Measurements from ENCODE around the gene NHSL2.

Gene NHSL2

DNA sequence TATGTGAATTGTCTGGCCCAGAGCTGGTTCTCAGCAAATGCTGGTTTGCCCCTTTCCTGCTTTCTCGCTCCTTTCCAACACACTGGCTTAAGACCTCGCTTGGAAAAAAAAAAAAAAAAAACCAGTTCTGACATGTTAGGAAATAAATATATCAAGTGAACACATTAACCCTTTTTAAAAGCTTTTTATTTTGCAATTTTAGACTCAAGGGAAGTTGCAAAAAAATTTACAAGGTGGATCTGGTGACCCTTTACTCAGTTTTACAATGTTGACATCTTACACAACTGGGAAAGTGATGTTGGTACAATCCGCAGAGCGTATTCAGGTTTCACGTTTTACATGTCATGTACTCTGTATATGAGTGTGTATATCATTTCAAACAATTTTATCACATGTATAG lies 121.0 kb downstream of the NHSL2 start:
- no peak for DNase-seq
- no peak overlapping the region for H3K9ac ChIP-seq (ENCODE audit: low read depth, low read length)
- no peak overlapping the region for H3K27ac ChIP-seq (ENCODE audit: low read length)
- H2AFZ ChIP-seq (ENCODE audit: low read depth, low read length) = no peak overlapping the region
- no peaks in the 10 kb centered on the region for H3K79me2 ChIP-seq (ENCODE audit: insufficient read depth, low read length)
- H3K27me3 ChIP-seq (ENCODE audit: insufficient read depth, low read length, poor library complexity) = no peaks in the 10 kb centered on the region
- H4K20me1 ChIP-seq (ENCODE audit: insufficient read depth, low read length) = no peaks in the 10 kb centered on the region
- no peaks in the 10 kb centered on the region for H3K36me3 ChIP-seq (ENCODE audit: insufficient read depth, low read length)
- H3K4me2 ChIP-seq (ENCODE audit: insufficient read depth, low read length) = no peak overlapping the region
- no peak for ATAC-seq (ENCODE audit: insufficient read depth, low read depth)
- H3K4me3 ChIP-seq (ENCODE audit: low read depth in 1 of 2, low read length in 2 of 2) = no peak overlapping the region
- no peak for TF ChIP-seq CTCF (IDR thresholded peaks at IDR 0.05; ENCODE audit: borderline replicate concordance, extremely low read depth, low read length, poor library complexity, severe bottlenecking)
- TF ChIP-seq EZH2 (IDR thresholded peaks at IDR 0.05; ENCODE audit: borderline replicate concordance, low read depth, low read length, severe bottlenecking) = no peak
- no peaks in the 10 kb centered on the region for H3K4me1 ChIP-seq (ENCODE audit: insufficient read depth, low read length)
- H3K9me3 ChIP-seq (ENCODE audit: insufficient read depth, low read length, severe bottlenecking) = no peaks in the 10 kb centered on the region

- H3K36me3 ChIP-seq (ENCODE audit: insufficient read depth, low read length) = no peaks in the 10 kb centered on the region
- H3K4me3 ChIP-seq (ENCODE audit: low read depth in 1 of 2, low read length in 2 of 2) = no peak overlapping the region
- H3K4me2 ChIP-seq (ENCODE audit: insufficient read depth, low read length) = no peak overlapping the region
- DNase-seq (no peak), ATAC-seq (ENCODE audit: insufficient read depth, low read depth) (no peak)
- no peak overlapping the region for H3K27ac ChIP-seq (ENCODE audit: low read length)
- no peak overlapping the region for H2AFZ ChIP-seq (ENCODE audit: low read depth, low read length)
- no peaks in the 10 kb centered on the region for H3K79me2 ChIP-seq (ENCODE audit: insufficient read depth, low read length)
- H3K9ac ChIP-seq (ENCODE audit: low read depth, low read length) = no peak overlapping the region
- TF ChIP-seq EZH2 (IDR thresholded peaks at IDR 0.05; ENCODE audit: borderline replicate concordance, low read depth, low read length, severe bottlenecking) (no peak), CTCF (IDR thresholded peaks at IDR 0.05; ENCODE audit: borderline replicate concordance, extremely low read depth, low read length, poor library complexity, severe bottlenecking) (no peak)
- H3K4me1 ChIP-seq (ENCODE audit: insufficient read depth, low read length) = no peaks in the 10 kb centered on the region
- no peaks in the 10 kb centered on the region for H3K9me3 ChIP-seq (ENCODE audit: insufficient read depth, low read length, severe bottlenecking)
- no peaks in the 10 kb centered on the region for H3K27me3 ChIP-seq (ENCODE audit: insufficient read depth, low read length, poor library complexity)
- no peaks in the 10 kb centered on the region for H4K20me1 ChIP-seq (ENCODE audit: insufficient read depth, low read length)
Observed at GRCh38 chrX:72037601-72038000, 127.0 kb downstream of the NHSL2 start.

DNA sequence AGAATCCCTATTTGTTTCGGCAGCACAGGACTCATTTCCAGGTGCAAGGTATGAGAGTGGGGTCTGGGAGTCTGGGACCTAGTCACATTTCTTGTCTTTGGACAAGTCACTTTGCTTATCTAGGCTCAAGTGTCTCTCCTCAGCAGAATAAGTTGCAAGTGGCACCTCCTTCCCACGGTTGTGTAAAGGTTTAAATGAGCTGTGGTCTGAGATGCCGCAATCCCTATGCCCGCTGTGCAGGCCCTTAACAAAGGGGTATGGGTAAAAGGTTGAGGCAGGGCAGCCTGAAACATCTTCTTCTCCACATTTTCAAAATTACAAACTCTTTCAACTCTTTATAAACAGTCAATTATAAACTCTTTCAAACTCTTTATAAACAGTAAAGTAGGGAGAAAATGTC lies 127.4 kb downstream of the NHSL2 start:
- Histone ChIP-seq H3K27ac (ENCODE audit: low read length) (no peak overlapping the region), H4K20me1 (ENCODE audit: insufficient read depth, low read length) (no peaks in the 10 kb centered on the region), H3K4me2 (ENCODE audit: insufficient read depth, low read length) (no peak overlapping the region), H3K36me3 (ENCODE audit: insufficient read depth, low read length) (no peaks in the 10 kb centered on the region), H3K9me3 (ENCODE audit: insufficient read depth, low read length, severe bottlenecking) (no peaks in the 10 kb centered on the region), H3K9ac (ENCODE audit: low read depth, low read length) (no peak overlapping the region), H3K4me1 (ENCODE audit: insufficient read depth, low read length) (no peaks in the 10 kb centered on the region), H3K4me3 (ENCODE audit: low read depth in 1 of 2, low read length in 2 of 2) (no peak overlapping the region), H3K79me2 (ENCODE audit: insufficient read depth, low read length) (no peaks in the 10 kb centered on the region), H2AFZ (ENCODE audit: low read depth, low read length) (no peak overlapping the region), H3K27me3 (ENCODE audit: insufficient read depth, low read length, poor library complexity) (no peaks in the 10 kb centered on the region)
- no peak for TF ChIP-seq CTCF (IDR thresholded peaks at IDR 0.05; ENCODE audit: borderline replicate concordance, extremely low read depth, low read length, poor library complexity, severe bottlenecking)
- TF ChIP-seq EZH2 (IDR thresholded peaks at IDR 0.05; ENCODE audit: borderline replicate concordance, low read depth, low read length, severe bottlenecking) = no peak
- ATAC-seq (ENCODE audit: insufficient read depth, low read depth) (no peak), DNase-seq (no peak)

GRCh38 chrX:72038868-72039267 lies 128.2 kb downstream of the NHSL2 start:
- H3K9ac ChIP-seq (ENCODE audit: low read depth, low read length) = no peak overlapping the region
- TF ChIP-seq EZH2 (IDR thresholded peaks at IDR 0.05; ENCODE audit: borderline replicate concordance, low read depth, low read length, severe bottlenecking) = no peak
- no peaks in the 10 kb centered on the region for H3K36me3 ChIP-seq (ENCODE audit: insufficient read depth, low read length)
- H3K4me1 ChIP-seq (ENCODE audit: insufficient read depth, low read length) = no peaks in the 10 kb centered on the region
- H4K20me1 ChIP-seq (ENCODE audit: insufficient read depth, low read length) = no peaks in the 10 kb centered on the region
- H3K4me3 ChIP-seq (ENCODE audit: low read depth in 1 of 2, low read length in 2 of 2) = no peak overlapping the region
- H3K9me3 ChIP-seq (ENCODE audit: insufficient read depth, low read length, severe bottlenecking) = no peaks in the 10 kb centered on the region
- ATAC-seq (ENCODE audit: insufficient read depth, low read depth) (no peak), DNase-seq (no peak)
- H3K79me2 ChIP-seq (ENCODE audit: insufficient read depth, low read length) = no peaks in the 10 kb centered on the region
- no peaks in the 10 kb centered on the region for H3K27me3 ChIP-seq (ENCODE audit: insufficient read depth, low read length, poor library complexity)
- no peak overlapping the region for H3K4me2 ChIP-seq (ENCODE audit: insufficient read depth, low read length)
- H2AFZ ChIP-seq (ENCODE audit: low read depth, low read length) = no peak overlapping the region
- no peak overlapping the region for H3K27ac ChIP-seq (ENCODE audit: low read length)

All from DND-41 (cell line).